ENCODE results near the gene BRD4.
"Not testable (repeated sequence)": the region's sequence is repeated elsewhere in the genome, so short reads cannot be mapped to it uniquely, and the experiment has no call there.

BRD4 gene

GRCh38 chr19:15372891-15373301, 40.6 kb upstream of the BRD4 start:
- no peaks in the 10 kb centered on the region for H3K9me3 ChIP-seq (ENCODE audit: control insufficient read depth, low read length)
- peaks cover 69% of the 10 kb centered on the region for H3K36me3 ChIP-seq (ENCODE audit: control insufficient read depth, insufficient read depth, low read length)
- 96 to 97% methylated on average over 29 to 30 of the region's 30 CpGs for WGBS, 2 experiments (ENCODE audit: insufficient coverage in 2 of 2)
- H3K4me1 ChIP-seq (ENCODE audit: control insufficient read depth, insufficient read depth, low read length, poor library complexity, severe bottlenecking) = peaks cover 7% of the 10 kb centered on the region
- no peak overlapping the region for H3K4me3 ChIP-seq (ENCODE audit: extremely low read depth, insufficient read depth, low read length, poor library complexity, severe bottlenecking)
- H3K27ac ChIP-seq (ENCODE audit: low read depth, low read length, severe bottlenecking) = no peak overlapping the region

GRCh38 chr19:15372470-15372869, 40.1 kb upstream of the BRD4 start:
- H3K4me3 ChIP-seq (ENCODE audit: extremely low read depth, insufficient read depth, low read length, poor library complexity, severe bottlenecking) = no peak overlapping the region
- H3K9me3 ChIP-seq (ENCODE audit: control insufficient read depth, low read length) = no peaks in the 10 kb centered on the region
- WGBS, 2 experiments (ENCODE audit: insufficient coverage in 2 of 2) = 96 to 97% methylated on average over 12 to 13 of the region's 14 CpGs
- peaks cover 7% of the 10 kb centered on the region for H3K4me1 ChIP-seq (ENCODE audit: control insufficient read depth, insufficient read depth, low read length, poor library complexity, severe bottlenecking)
- H3K36me3 ChIP-seq (ENCODE audit: control insufficient read depth, insufficient read depth, low read length) = peaks cover 73% of the 10 kb centered on the region
- H3K27ac ChIP-seq (ENCODE audit: low read depth, low read length, severe bottlenecking) = no peak overlapping the region

DNA sequence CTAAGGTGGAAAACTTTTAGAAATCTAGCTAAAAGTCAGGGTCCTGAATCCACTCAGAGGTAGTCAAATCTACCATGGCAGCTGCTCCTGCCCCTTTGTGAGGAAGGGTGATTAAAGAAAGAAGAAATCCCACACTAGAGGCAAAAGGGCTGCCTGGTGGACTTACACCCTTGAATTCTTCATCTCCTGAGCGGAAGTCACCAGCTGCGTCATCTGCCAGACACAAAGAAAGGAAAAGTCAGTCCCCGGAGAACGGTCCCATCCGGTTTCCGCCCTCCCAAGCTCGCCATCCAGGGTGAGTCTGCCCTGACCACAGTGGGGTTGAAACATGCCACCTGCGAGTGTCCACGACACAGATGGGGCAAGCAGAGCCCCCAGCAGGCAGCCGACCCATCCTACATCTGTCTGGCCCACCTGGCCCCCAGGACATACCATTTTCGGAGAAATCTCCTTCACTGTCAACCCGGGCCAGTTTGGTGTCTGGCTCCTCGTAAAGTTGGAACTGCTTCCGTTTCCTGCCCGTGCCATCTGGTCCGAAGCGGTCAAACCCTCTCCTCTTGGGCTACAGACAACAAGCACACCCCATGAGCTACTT, 39.5 kb upstream of the BRD4 start:
- no peaks in the 10 kb centered on the region for H3K9me3 ChIP-seq (ENCODE audit: control insufficient read depth, low read length)
- H3K4me1 ChIP-seq (ENCODE audit: control insufficient read depth, insufficient read depth, low read length, poor library complexity, severe bottlenecking) = peaks cover 3% of the 10 kb centered on the region
- H3K4me3 ChIP-seq (ENCODE audit: extremely low read depth, insufficient read depth, low read length, poor library complexity, severe bottlenecking) = no peak overlapping the region
- WGBS, 2 experiments (ENCODE audit: insufficient coverage in 2 of 2) = 94 to 97% methylated on average over 15 to 17 of the region's 17 CpGs
- no peak overlapping the region for H3K27ac ChIP-seq (ENCODE audit: low read depth, low read length, severe bottlenecking)
- H3K36me3 ChIP-seq (ENCODE audit: control insufficient read depth, insufficient read depth, low read length) = peaks cover 77% of the 10 kb centered on the region

DNA sequence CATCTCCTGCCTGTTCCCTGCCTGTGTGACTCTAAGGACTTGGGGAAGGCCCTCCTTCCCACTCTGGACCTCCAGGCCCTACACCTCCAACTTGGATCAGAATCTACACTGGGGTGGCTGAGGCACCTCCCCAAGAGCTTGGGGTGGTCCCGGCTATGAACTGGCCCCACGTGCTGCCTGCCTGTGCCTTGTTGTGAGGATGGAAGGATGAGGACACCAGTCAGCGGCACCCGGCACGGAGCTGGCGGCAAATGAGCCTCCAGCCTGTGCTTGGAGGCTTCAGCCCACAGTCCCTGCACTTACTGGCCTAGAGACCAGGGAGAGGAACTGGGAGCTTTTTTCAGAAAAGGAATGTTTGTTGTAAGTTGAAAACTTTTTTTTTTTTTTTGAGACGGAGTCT, 38.8 kb upstream of the BRD4 start:
- H3K4me1 ChIP-seq (ENCODE audit: control insufficient read depth, insufficient read depth, low read length, poor library complexity, severe bottlenecking) = no peaks in the 10 kb centered on the region
- no peaks in the 10 kb centered on the region for H3K9me3 ChIP-seq (ENCODE audit: control insufficient read depth, low read length)
- peaks cover 81% of the 10 kb centered on the region for H3K36me3 ChIP-seq (ENCODE audit: control insufficient read depth, insufficient read depth, low read length)
- WGBS, 2 experiments (ENCODE audit: insufficient coverage in 2 of 2) = 91 to 100% methylated on average over 2 to 6 of the region's 7 CpGs
- H3K4me3 ChIP-seq (ENCODE audit: extremely low read depth, insufficient read depth, low read length, poor library complexity, severe bottlenecking) = no peak overlapping the region
- H3K27ac ChIP-seq (ENCODE audit: low read depth, low read length, severe bottlenecking) = no peak overlapping the region

DNA sequence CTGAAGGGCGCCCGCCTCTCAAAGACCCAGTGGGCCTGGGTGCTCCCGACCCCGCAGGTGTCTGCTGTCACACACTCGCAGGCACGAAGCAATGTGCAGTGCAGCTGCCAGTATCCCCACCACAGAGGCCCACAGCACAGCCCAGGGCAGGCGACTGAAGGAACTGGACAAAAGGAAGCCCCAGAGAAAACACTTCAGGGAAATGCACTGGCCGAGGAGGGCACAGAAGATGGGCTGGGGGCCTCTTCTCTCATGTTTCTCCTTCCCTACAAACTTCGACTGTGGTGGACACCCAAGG, 37.2 kb upstream of the BRD4 start:
- Histone ChIP-seq H3K36me3 (ENCODE audit: control insufficient read depth, insufficient read depth, low read length) (peaks cover 97% of the 10 kb centered on the region), H3K27ac (ENCODE audit: low read depth, low read length, severe bottlenecking) (no peak overlapping the region), H3K4me3 (ENCODE audit: extremely low read depth, insufficient read depth, low read length, poor library complexity, severe bottlenecking) (no peak overlapping the region), H3K9me3 (ENCODE audit: control insufficient read depth, low read length) (no peaks in the 10 kb centered on the region), H3K4me1 (ENCODE audit: control insufficient read depth, insufficient read depth, low read length, poor library complexity, severe bottlenecking) (no peaks in the 10 kb centered on the region)
- 94 to 99% methylated on average over 6 to 8 of the region's 9 CpGs for WGBS, 2 experiments (ENCODE audit: insufficient coverage in 2 of 2)

GRCh38 chr19:15368798-15369593, 36.7 kb upstream of the BRD4 start:
- H3K4me1 ChIP-seq (ENCODE audit: control insufficient read depth, insufficient read depth, low read length, poor library complexity, severe bottlenecking) = no peaks in the 10 kb centered on the region
- H3K27ac ChIP-seq (ENCODE audit: low read depth, low read length, severe bottlenecking) = no peak overlapping the region
- peaks cover 97% of the 10 kb centered on the region for H3K36me3 ChIP-seq (ENCODE audit: control insufficient read depth, insufficient read depth, low read length)
- H3K4me3 ChIP-seq (ENCODE audit: extremely low read depth, insufficient read depth, low read length, poor library complexity, severe bottlenecking) = no peak overlapping the region
- no peaks in the 10 kb centered on the region for H3K9me3 ChIP-seq (ENCODE audit: control insufficient read depth, low read length)
- WGBS, 2 experiments (ENCODE audit: insufficient coverage in 2 of 2) = 97% methylated on average over 35 of the region's 35 CpGs

DNA sequence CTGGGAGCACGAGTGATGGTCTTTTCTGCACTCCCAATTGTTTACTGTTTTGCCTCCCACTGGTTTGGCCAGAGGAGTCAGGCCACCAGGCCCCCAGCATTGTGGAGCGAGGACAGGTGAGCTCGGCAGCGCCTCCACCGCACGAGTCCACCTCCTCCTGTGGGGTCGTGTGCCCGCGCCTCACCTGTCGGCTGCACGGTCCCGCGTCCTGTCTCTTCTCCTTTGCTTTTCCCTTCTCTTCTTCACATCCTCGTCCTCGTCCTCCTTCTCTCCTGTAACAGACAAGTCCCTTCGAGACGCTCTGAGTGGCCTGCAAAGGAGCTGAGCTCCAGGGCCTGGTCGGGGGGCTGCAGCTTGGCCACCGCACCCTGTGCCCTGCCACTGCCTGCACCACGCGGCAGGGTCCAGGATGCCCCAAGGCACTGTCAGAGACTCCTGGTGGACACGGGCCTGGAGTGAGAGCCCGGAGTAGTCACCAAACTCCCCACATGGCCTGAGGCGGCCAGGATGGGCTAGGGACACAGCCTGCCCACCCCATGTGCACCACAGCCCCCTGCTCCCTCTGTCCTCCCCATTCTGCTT, 35.8 kb upstream of the BRD4 start:
- no peaks in the 10 kb centered on the region for H3K4me1 ChIP-seq (ENCODE audit: control insufficient read depth, insufficient read depth, low read length, poor library complexity, severe bottlenecking)
- peaks cover 89% of the 10 kb centered on the region for H3K36me3 ChIP-seq (ENCODE audit: control insufficient read depth, insufficient read depth, low read length)
- H3K27ac ChIP-seq (ENCODE audit: low read depth, low read length, severe bottlenecking) = no peak overlapping the region
- no peaks in the 10 kb centered on the region for H3K9me3 ChIP-seq (ENCODE audit: control insufficient read depth, low read length)
- H3K4me3 ChIP-seq (ENCODE audit: extremely low read depth, insufficient read depth, low read length, poor library complexity, severe bottlenecking) = no peak overlapping the region
- 96 to 98% methylated on average over 19 to 22 of the region's 24 CpGs for WGBS, 2 experiments (ENCODE audit: insufficient coverage in 2 of 2)

DNA sequence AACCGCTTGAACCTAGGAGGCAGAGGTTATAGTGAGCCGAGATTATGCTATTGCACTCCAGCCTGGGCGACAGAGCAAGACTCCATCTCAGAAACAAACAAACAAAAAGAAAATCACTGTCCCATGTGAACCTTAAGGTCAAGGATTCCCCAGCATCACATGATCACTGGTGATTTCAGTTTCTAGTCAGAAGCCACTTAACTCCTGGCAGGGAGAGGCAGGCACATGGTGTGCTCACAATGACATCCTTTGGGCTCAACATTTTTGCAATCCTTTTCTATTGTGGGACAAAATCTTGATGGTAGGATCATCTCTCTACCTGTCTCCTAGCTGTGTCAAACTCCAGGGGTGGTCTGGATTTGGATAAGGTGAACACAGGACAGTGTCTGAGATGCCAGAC, 35.1 kb upstream of the BRD4 start:
- no peak overlapping the region for H3K27ac ChIP-seq (ENCODE audit: low read depth, low read length, severe bottlenecking)
- H3K4me1 ChIP-seq (ENCODE audit: control insufficient read depth, insufficient read depth, low read length, poor library complexity, severe bottlenecking) = no peaks in the 10 kb centered on the region
- H3K36me3 ChIP-seq (ENCODE audit: control insufficient read depth, insufficient read depth, low read length) = peaks cover 82% of the 10 kb centered on the region
- no peak overlapping the region for H3K4me3 ChIP-seq (ENCODE audit: extremely low read depth, insufficient read depth, low read length, poor library complexity, severe bottlenecking)
- 93% methylated on average over 3 of the region's 3 CpGs for WGBS, 2 experiments (ENCODE audit: insufficient coverage in 2 of 2)
- H3K9me3 ChIP-seq (ENCODE audit: control insufficient read depth, low read length) = no peaks in the 10 kb centered on the region

- Histone ChIP-seq H3K27ac (ENCODE audit: low read depth, low read length, severe bottlenecking) (no peak overlapping the region), H3K4me3 (ENCODE audit: extremely low read depth, insufficient read depth, low read length, poor library complexity, severe bottlenecking) (no peak overlapping the region), H3K36me3 (ENCODE audit: control insufficient read depth, insufficient read depth, low read length) (peaks cover 78% of the 10 kb centered on the region), H3K4me1 (ENCODE audit: control insufficient read depth, insufficient read depth, low read length, poor library complexity, severe bottlenecking) (no peaks in the 10 kb centered on the region), H3K9me3 (ENCODE audit: control insufficient read depth, low read length) (no peaks in the 10 kb centered on the region)
- 93% methylated on average over 5 to 6 of the region's 6 CpGs for WGBS, 2 experiments (ENCODE audit: insufficient coverage in 2 of 2)
Observed at GRCh38 chr19:15365264-15365663, 32.9 kb upstream of the BRD4 start.

DNA sequence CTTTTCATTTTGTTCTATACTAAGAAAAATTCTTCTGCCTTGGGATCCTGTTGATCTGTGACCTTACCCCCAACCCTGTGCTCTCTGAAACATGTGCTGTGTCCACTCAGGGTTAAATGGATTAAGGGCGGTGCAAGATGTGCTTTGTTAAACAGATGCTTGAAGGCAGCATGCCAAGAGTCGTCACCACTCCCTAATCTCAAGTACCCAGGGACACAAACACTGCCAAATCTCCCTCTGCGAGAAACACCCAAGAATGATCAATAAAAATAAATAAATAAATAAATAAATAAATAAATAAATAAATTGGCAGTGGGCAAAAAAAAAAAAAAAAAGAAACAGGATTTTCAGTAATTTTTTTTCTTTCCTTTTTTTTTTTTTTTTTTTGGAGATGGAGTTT, 31.5 kb upstream of the BRD4 start:
- H3K4me3 ChIP-seq (ENCODE audit: extremely low read depth, insufficient read depth, low read length, poor library complexity, severe bottlenecking); H3K27ac ChIP-seq (ENCODE audit: low read depth, low read length, severe bottlenecking); H3K4me1 ChIP-seq (ENCODE audit: control insufficient read depth, insufficient read depth, low read length, poor library complexity, severe bottlenecking); H3K9me3 ChIP-seq (ENCODE audit: control insufficient read depth, low read length): not testable (repeated sequence)
- peaks cover 76% of the 10 kb centered on the region for H3K36me3 ChIP-seq (ENCODE audit: control insufficient read depth, insufficient read depth, low read length)
- no CpG with 5 or more reads among the region's 3 CpGs for WGBS, 2 experiments (ENCODE audit: insufficient coverage in 2 of 2)

DNA sequence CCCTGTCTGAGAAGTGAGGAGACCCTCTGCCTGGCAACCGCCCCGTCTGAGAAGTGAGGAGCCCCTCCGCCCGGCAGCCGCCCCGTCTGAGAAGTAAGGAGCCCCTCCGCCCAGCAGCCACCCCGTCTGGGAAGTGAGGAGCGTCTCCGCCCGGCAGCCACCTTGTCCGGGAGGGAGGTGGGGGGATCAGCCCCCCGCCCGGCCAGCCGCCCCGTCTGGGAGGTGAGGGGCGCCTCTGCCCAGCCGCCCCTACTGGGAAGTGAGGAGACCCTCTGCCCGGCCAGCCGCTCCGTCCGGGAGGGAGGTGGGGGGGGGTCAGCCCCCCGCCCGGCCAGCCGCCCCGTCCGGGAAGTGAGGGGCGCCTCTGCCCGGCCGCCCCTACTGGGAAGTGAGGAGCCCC, 30.7 kb upstream of the BRD4 start:
- H3K36me3 ChIP-seq (ENCODE audit: control insufficient read depth, insufficient read depth, low read length) = peaks cover 76% of the 10 kb centered on the region
- H3K27ac ChIP-seq (ENCODE audit: low read depth, low read length, severe bottlenecking); H3K4me1 ChIP-seq (ENCODE audit: control insufficient read depth, insufficient read depth, low read length, poor library complexity, severe bottlenecking); H3K4me3 ChIP-seq (ENCODE audit: extremely low read depth, insufficient read depth, low read length, poor library complexity, severe bottlenecking); H3K9me3 ChIP-seq (ENCODE audit: control insufficient read depth, low read length): not testable (repeated sequence)
- 98% methylated on average over 7 of the region's 30 CpGs; no CpG with 5 or more reads in 1 of the 2 experiments for WGBS, 2 experiments (ENCODE audit: insufficient coverage in 2 of 2)
